RWPE2 (cell line): ENCODE measurements around the gene RNF212B.

Source experiments
- ATAC-seq: fragments of 200-7000 bp; cut with Tn5 transposase; 3 replicates; pipeline ENCODE4 v1.9.1; 2021; ENCODE audit warnings: low read depth
- DNase-seq: peaks from one replicate; pipeline ENCODE4 v3.0.0-alpha.2; 2020; ENCODE audit warnings: low spot score
- H3K27ac ChIP-seq: fragments of 450-650 bp; 2 replicates; pipeline ENCODE4 v1.5.1; 2017; ENCODE audit warnings: mild to moderate bottlenecking; ENCODE audit not compliant: poor library complexity, severe bottlenecking
- H3K27me3 ChIP-seq: fragments of 250-450 bp; sonication (Bioruptor Pico); 2 replicates; pipeline ENCODE4 v1.5.1; 2021; ENCODE audit warnings: mild to moderate bottlenecking, moderate library complexity; ENCODE audit not compliant: insufficient read depth, poor library complexity, severe bottlenecking
- H3K36me3 ChIP-seq: fragments of 250-450 bp; sonication (Bioruptor Pico); 2 replicates; pipeline ENCODE4 v1.5.1; 2020; ENCODE audit warnings: low read depth, mild to moderate bottlenecking, moderate library complexity
- H3K4me1 ChIP-seq: fragments of 250-450 bp; sonication (Bioruptor Pico); 2 replicates; pipeline ENCODE4 v1.5.1; 2021; ENCODE audit warnings: mild to moderate bottlenecking, moderate library complexity; ENCODE audit not compliant: insufficient read depth, poor library complexity, severe bottlenecking
- H3K4me3 ChIP-seq: fragments of 250-450 bp; sonication (Bioruptor Pico); 2 replicates; pipeline ENCODE4 v1.5.1; 2021; ENCODE audit warnings: mild to moderate bottlenecking, moderate library complexity; ENCODE audit not compliant: severe bottlenecking
- H3K9me3 ChIP-seq: fragments of 250-450 bp; sonication (Bioruptor Pico); 2 replicates; pipeline ENCODE4 v1.5.1; 2021; ENCODE audit warnings: mild to moderate bottlenecking, moderate library complexity; ENCODE audit not compliant: severe bottlenecking
- CTCF ChIP-seq: fragments of 450-650 bp; IDR thresholded peaks from one replicate; pipeline ENCODE4 v1.5.1; 2017; ENCODE audit warnings: mild to moderate bottlenecking, moderate library complexity; ENCODE audit not compliant: poor library complexity, severe bottlenecking

The RNF212B gene

GRCh38 chr14:23302290-23303225, 64.8 kb downstream of the RNF212B start, which contains the start of gene PPP1R3E:
TSS of gene PPP1R3E (minus strand) at chr14:23302859. CDS start at chr14:23302576, 283 bp downstream.
- Histone ChIP-seq H3K9me3 (no peaks in the 10 kb centered on the region), H3K4me1 (peaks cover 16% of the 10 kb centered on the region), H3K36me3 (peaks cover 3% of the 10 kb centered on the region), H3K4me3 (peak within 1 kb of the TSS; percentile 68), H3K27me3 (no peaks in the 10 kb centered on the region), H3K27ac (peak within 1 kb of the TSS; percentile 73)
- DNase-seq (peak; percentile 85), ATAC-seq (peak; percentile 57)
- TF ChIP-seq CTCF: no peak

GRCh38 chr14:23306412-23307145, 68.8 kb downstream of the RNF212B start, which contains the start of gene BCL2L2:
TSS of gene BCL2L2 (plus strand) at chr14:23306833. CDS start at chr14:23307768, 935 bp downstream.
- peak; percentile 53 for ATAC-seq
- peaks cover 16% of the 10 kb centered on the region for H3K4me1 ChIP-seq

GRCh38 chr14:23307146-23307530, 69.4 kb downstream of the RNF212B start:
- peaks cover 48% of the 10 kb centered on the region for H3K36me3 ChIP-seq
- H3K4me3 ChIP-seq: peak overlapping the region; percentile 81
- ATAC-seq (no peak), DNase-seq (no peak)
- TF ChIP-seq CTCF: no peak
- no peaks in the 10 kb centered on the region for H3K27me3 ChIP-seq
- peaks cover 16% of the 10 kb centered on the region for H3K4me1 ChIP-seq
- peak overlapping the region; percentile 65 for H3K27ac ChIP-seq
- H3K9me3 ChIP-seq: no peaks in the 10 kb centered on the region

More at GRCh38 chr14:23306412-23307145, 68.8 kb downstream of the RNF212B start, which contains the start of gene BCL2L2:
- peak; percentile 94 for DNase-seq
- Histone ChIP-seq H3K27me3 (no peaks in the 10 kb centered on the region), H3K9me3 (no peaks in the 10 kb centered on the region), H3K27ac (peak within 1 kb of the TSS; percentile 65), H3K4me3 (peak within 1 kb of the TSS; percentile 81), H3K36me3 (peaks cover 43% of the 10 kb centered on the region)
- no peak for TF ChIP-seq CTCF

GRCh38 chr14:23307687-23308644, 70.2 kb downstream of the RNF212B start:
- no peaks in the 10 kb centered on the region for H3K9me3 ChIP-seq
- peaks cover 57% of the 10 kb centered on the region for H3K36me3 ChIP-seq
- no peaks in the 10 kb centered on the region for H3K27me3 ChIP-seq
- peak overlapping the region; percentile 81 for H3K4me3 ChIP-seq
- no peak for TF ChIP-seq CTCF
- ATAC-seq: peak; percentile 43
- peak overlapping the region; percentile 65 for H3K27ac ChIP-seq
- H3K4me1 ChIP-seq: peaks cover 16% of the 10 kb centered on the region
- no peak for DNase-seq
